Measurements from ENCODE around the gene FAM184A.

FAM184A gene

DNA sequence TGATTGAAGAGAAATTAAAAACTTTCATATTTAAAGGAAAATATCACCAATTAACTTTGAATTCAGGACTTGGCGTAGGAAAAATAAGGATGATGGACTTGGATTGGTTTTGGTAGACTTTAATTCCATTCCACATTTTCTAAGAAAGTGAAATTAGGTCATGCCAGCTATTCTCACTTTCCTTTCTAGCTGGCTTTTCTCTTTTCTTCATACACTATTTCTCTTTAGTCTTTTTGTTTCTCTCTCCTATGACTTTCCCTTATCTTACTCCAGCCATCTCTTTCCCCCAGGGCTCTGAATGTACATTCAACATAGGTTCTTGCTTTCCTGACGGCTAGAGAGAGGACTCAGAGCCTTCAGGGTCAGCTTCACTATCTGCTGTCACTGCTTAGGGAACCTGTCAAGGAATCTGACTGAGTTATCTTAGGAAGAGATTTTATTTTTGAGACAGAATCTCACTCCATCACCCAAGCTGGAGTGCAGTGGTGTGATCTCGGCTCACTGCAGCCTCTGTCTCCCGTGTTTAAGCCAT lies 82.1 kb downstream of the FAM184A start:
- no peak for TF ChIP-seq CTCF (IDR thresholded peaks at IDR 0.05; ENCODE audit: borderline replicate concordance, insufficient read depth, low read depth, low read length)
- no peak overlapping the region for H3K4me3 ChIP-seq (ENCODE audit: low read depth, low read length)

DNA sequence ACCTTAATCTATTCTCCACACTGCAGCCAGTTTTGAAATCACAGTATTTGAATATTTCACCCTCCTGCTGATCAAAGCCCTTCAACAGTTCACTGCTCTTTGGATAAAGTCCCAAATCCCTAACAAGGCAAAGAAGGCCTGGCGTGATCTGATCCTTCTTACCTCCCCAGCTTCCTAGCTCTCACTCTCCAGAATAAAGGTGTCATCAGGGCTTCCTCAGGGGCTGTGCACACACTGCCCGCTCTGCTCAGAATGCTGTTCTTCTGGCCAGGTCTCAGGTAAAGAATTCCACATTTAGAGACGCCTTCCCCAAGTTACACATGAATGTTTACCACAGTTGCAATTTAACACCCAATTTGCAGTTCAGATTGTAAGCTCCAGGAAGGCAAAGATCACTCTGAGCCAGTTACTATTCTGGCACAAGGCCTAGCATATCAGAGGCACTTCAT lies 84.6 kb downstream of the FAM184A start:
- no peak for TF ChIP-seq CTCF (IDR thresholded peaks at IDR 0.05; ENCODE audit: borderline replicate concordance, insufficient read depth, low read depth, low read length)

GRCh38 chr6:118993358-118993757 lies 85.1 kb downstream of the FAM184A start:
- TF ChIP-seq CTCF (IDR thresholded peaks at IDR 0.05; ENCODE audit: borderline replicate concordance, insufficient read depth, low read depth, low read length) = no peak
- H3K4me3 ChIP-seq (ENCODE audit: low read depth, low read length) = no peak overlapping the region

More for the DNA sequence above, 84.6 kb downstream of the FAM184A start:
- no peak overlapping the region for H3K4me3 ChIP-seq (ENCODE audit: low read depth, low read length)

GRCh38 chr6:118992186-118992795 lies 86.2 kb downstream of the FAM184A start:
- no peak for TF ChIP-seq CTCF (IDR thresholded peaks at IDR 0.05; ENCODE audit: borderline replicate concordance, insufficient read depth, low read depth, low read length)

GRCh38 chr6:118986312-118986711 lies 92.2 kb downstream of the FAM184A start:
- TF ChIP-seq CTCF (IDR thresholded peaks at IDR 0.05; ENCODE audit: borderline replicate concordance, insufficient read depth, low read depth, low read length) = no peak
- H3K4me3 ChIP-seq (ENCODE audit: low read depth, low read length) = no peak overlapping the region

More at GRCh38 chr6:118992186-118992795, 86.2 kb downstream of the FAM184A start:
- no peak overlapping the region for H3K4me3 ChIP-seq (ENCODE audit: low read depth, low read length)

DNA sequence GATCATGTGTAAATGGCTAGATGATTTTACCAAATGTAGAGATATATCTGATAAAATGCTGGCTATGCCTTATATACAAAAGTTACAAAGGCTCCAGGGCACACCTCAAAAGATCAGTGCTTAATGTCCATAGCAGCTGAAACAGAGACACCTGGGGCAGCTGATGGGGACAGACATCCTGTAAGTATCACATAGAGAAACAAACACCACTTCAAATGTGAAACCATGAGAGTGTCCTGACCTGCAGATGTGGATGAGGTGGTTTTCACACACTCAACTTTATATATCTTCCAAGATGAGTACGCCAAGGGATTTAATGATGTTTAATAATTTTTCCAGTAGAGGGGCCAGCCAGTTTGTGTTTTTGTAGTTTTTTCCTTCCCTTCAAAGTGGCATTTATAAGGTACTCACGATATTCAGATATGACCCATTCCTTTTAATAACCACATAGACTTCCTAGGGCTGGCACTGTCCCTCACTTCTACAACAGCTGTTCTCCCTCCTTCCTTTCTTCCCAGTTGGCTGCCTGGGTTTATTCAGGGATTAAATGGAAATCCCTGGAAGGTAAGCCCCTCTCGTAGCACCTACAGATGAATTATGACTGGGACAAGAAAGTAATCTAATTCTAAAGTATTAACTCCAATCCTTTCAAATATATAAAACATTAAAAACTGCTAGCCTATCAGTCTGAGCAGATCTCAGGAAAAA lies 93.2 kb downstream of the FAM184A start:
- no peak overlapping the region for H3K4me3 ChIP-seq (ENCODE audit: low read depth, low read length)
- TF ChIP-seq CTCF (IDR thresholded peaks at IDR 0.05; ENCODE audit: borderline replicate concordance, insufficient read depth, low read depth, low read length) = no peak

DNA sequence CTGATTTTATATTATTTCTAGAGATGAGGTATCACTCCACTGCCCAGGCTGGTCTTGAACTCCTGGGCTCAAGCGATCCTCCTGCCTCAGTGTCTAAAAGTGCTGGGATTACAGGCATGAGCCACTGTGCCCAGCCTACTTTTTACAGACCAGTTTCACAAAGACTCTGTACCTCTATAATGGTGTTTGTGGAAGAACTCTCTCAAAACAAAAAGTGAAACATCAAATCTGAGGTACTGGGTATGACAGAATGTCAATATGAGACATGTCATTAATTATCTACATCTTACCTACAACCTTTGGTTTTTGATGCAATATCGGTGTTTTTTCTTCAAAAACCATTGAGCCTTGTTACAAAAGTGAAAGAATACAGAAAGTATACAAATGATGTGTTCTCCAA lies 94.1 kb downstream of the FAM184A start:
- TF ChIP-seq CTCF (IDR thresholded peaks at IDR 0.05; ENCODE audit: borderline replicate concordance, insufficient read depth, low read depth, low read length) = no peak
- H3K4me3 ChIP-seq (ENCODE audit: low read depth, low read length) = no peak overlapping the region

All from GM12875 (cell line).